Right kidney (tissue), 1 donor: Measurements from ENCODE around the gene FAF1.
"Not testable (repeated sequence)": the region's sequence is repeated elsewhere in the genome, so short reads cannot be mapped to it uniquely, and the experiment has no call there.

Experiments
- DNase-seq: peaks from one replicate; pipeline ENCODE4 v3.0.0-alpha.2; 2016

Gene FAF1

GRCh38 chr1:50851034-50851433 is 109.0 kb downstream of the FAF1 start:
- DNase-seq = no peak

GRCh38 chr1:50847303-50847702 is 112.8 kb downstream of the FAF1 start:
- no peak for DNase-seq

GRCh38 chr1:50846224-50846839 is 113.7 kb downstream of the FAF1 start:
- no peak for DNase-seq

GRCh38 chr1:50841791-50842387 is 118.2 kb downstream of the FAF1 start:
- DNase-seq = no peak

- DNase-seq = no peak
Measured at GRCh38 chr1:50836117-50836516, 124.0 kb downstream of the FAF1 start.

GRCh38 chr1:50833216-50833615 is 126.9 kb downstream of the FAF1 start:
- DNase-seq = no peak

- DNase-seq = no peak
Measured at GRCh38 chr1:50832167-50832566, 127.9 kb downstream of the FAF1 start.

- no peak for DNase-seq
Measured at GRCh38 chr1:50831300-50832061, 128.6 kb downstream of the FAF1 start.

GRCh38 chr1:50830621-50831020 is 129.4 kb downstream of the FAF1 start:
- no peak for DNase-seq

GRCh38 chr1:50829014-50829958 is 130.8 kb downstream of the FAF1 start:
- no peak for DNase-seq

GRCh38 chr1:50827546-50827945 is 132.5 kb downstream of the FAF1 start:
- DNase-seq = no peak

GRCh38 chr1:50826792-50827191 is 133.3 kb downstream of the FAF1 start:
- DNase-seq = not testable (repeated sequence)

GRCh38 chr1:50822035-50822776 is 137.9 kb downstream of the FAF1 start:
- no peak for DNase-seq

GRCh38 chr1:50820545-50820944 is 139.5 kb downstream of the FAF1 start:
- DNase-seq = no peak

GRCh38 chr1:50812346-50812745 is 147.7 kb downstream of the FAF1 start:
- DNase-seq = no peak

- DNase-seq = no peak
Measured at GRCh38 chr1:50808296-50808695, 151.8 kb downstream of the FAF1 start.

- DNase-seq = no peak
Measured at GRCh38 chr1:50796272-50796671, 163.8 kb downstream of the FAF1 start.

- DNase-seq = no peak
Measured at GRCh38 chr1:50793521-50793920, 166.5 kb downstream of the FAF1 start.

GRCh38 chr1:50787266-50787665 is 172.8 kb downstream of the FAF1 start:
- DNase-seq = no peak

- no peak for DNase-seq
Measured at GRCh38 chr1:50783286-50783685, 176.8 kb downstream of the FAF1 start.

- DNase-seq = no peak
Measured at GRCh38 chr1:50780797-50781196, 179.3 kb downstream of the FAF1 start.

- no peak for DNase-seq
Measured at GRCh38 chr1:50779801-50780200, 180.3 kb downstream of the FAF1 start.
